ENCODE measurements around the gene ANO7. TPM values are rescaled to one million over a fixed set of nuclear protein-coding genes. Genes with fewer than 3 reads are reported as not detected.

Gene ANO7
- total and polyA plus RNA-seq, 2 of the 8 experiments (the other 6 are each of a cell fraction or from before 2014, with no cell fraction given), result 3.2 to 6.9 TPM

- H2BK120ac ChIP-seq (replicated peaks; ENCODE audit: low read depth, low read length), result no peak overlapping the region
- H4K8ac ChIP-seq (ENCODE audit: extremely low read depth, insufficient read depth, low read length), result no peak overlapping the region; the same call in 1 of the 2 replicates
- CTCF ChIA-PET (ENCODE audit: partially characterized antibody), result no interaction called here
- H2BK20ac ChIP-seq (ENCODE audit: low read length), result no peak overlapping the region
- no peak overlapping the region for H3K14ac ChIP-seq (ENCODE audit: insufficient read length)
- H3K79me1 ChIP-seq (ENCODE audit: low read depth, low read length), result no peaks in the 10 kb centered on the region
- no peaks in the 10 kb centered on the region for H3K79me2 ChIP-seq (ENCODE audit: control insufficient read depth in 1 of 2, insufficient read depth in 2 of 2, low read length in 2 of 2)
- H2BK5ac ChIP-seq (ENCODE audit: low read depth, low read length), result no peak overlapping the region
- FAIRE-seq (no peak), DNase-seq (ENCODE audit: low read depth in 1 of 2, low spot score in 2 of 2) (no peak)
- H3K23me2 ChIP-seq (ENCODE audit: low read depth, low read length), result no peaks in the 10 kb centered on the region
- no peak overlapping the region for H2AK5ac ChIP-seq (ENCODE audit: low read depth, low read length)
- no peak overlapping the region for H3K18ac ChIP-seq (ENCODE audit: extremely low read depth, low read length)
- no peak overlapping the region for H4K5ac ChIP-seq (ENCODE audit: insufficient read length, low read depth, low read length)
- no peak overlapping the region for H3K56ac ChIP-seq (replicated peaks; ENCODE audit: insufficient read length, low read depth, low read length)
- no peak overlapping the region for H2BK15ac ChIP-seq (ENCODE audit: low read length)
- peaks cover 0 to 10% (median 4%) of the 10 kb centered on the region in 4 experiments; a peak in 6 of 7 replicates for H3K4me1 ChIP-seq (replicated peaks in 1 of 4; ENCODE audit: control insufficient read depth in 3 of 4, insufficient read depth in 4 of 4, low read length in 3 of 4)
- H2BK12ac ChIP-seq (ENCODE audit: low read depth, low read length), result no peak overlapping the region
- no peaks in the 10 kb centered on the region for H3K27me3 ChIP-seq (replicated peaks in 1 of 4; ENCODE audit: control insufficient read depth in 3 of 4, extremely low read depth in 1 of 4, insufficient read depth in 3 of 4, low read length in 3 of 4)
- H2AFZ ChIP-seq (ENCODE audit: low read length), result no peak overlapping the region
- no peak overlapping the region for H3K4ac ChIP-seq (replicated peaks; ENCODE audit: insufficient read length, low read depth, low read length)
- no peak overlapping the region for H3K9ac ChIP-seq (replicated peaks in 1 of 4; ENCODE audit: extremely low read depth in 1 of 4, low read depth in 3 of 4, low read length in 3 of 4)
- H4K20me1 ChIP-seq (replicated peaks in 1 of 2; ENCODE audit: control insufficient read depth in 1 of 2, insufficient read depth in 2 of 2, low read length in 2 of 2), result no peaks in the 10 kb centered on the region
- no peak overlapping the region for H4K91ac ChIP-seq (replicated peaks; ENCODE audit: insufficient read length, low read length)
- no peak overlapping the region for H3K4me3 ChIP-seq (ENCODE audit: extremely low read depth in 1 of 4, insufficient read depth in 2 of 4, low read depth in 3 of 4, low read length in 4 of 4)
- no peak overlapping the region for H3K27ac ChIP-seq (ENCODE audit: low read depth, low read length)
- H3K23ac ChIP-seq (ENCODE audit: insufficient read length), result no peak overlapping the region
- H3K36me3 ChIP-seq (ENCODE audit: control insufficient read depth in 2 of 4, insufficient read depth in 4 of 4, low read length in 3 of 4), result no peaks in the 10 kb centered on the region
- no peak overlapping the region for H3K4me2 ChIP-seq (ENCODE audit: insufficient read depth in 1 of 2, low read depth in 2 of 2, low read length in 2 of 2)
- WGBS, 2 experiments (ENCODE audit: extremely low coverage in 1 of 2, insufficient coverage in 1 of 2, insufficient read length in 1 of 2, insufficient replicate concordance in 2 of 2, low coverage in 1 of 2, low lambda C conversion rate in 2 of 2, missing lambda C conversion rate in 1 of 2), result 75% methylated on average over 2 of the region's 2 CpGs; no CpG with 5 or more reads in 1 of the 2 experiments
- POLR2A ChIA-PET (ENCODE audit: partially characterized antibody), result no interaction called here
- TF ChIP-seq RAD21 (IDR thresholded peaks at IDR 0.05 in 1 of 2, conservative IDR thresholded peaks at IDR 0.05 in 1 of 2; ENCODE audit: low read depth in 2 of 2, low read length in 2 of 2) (peak; percentile 3 to 18; a peak in 2 of 4 replicates), POLR2AphosphoS5 (IDR thresholded peaks at IDR 0.05; ENCODE audit: low read depth, low read length) (no peak), CTCF (IDR thresholded peaks at IDR 0.05; ENCODE audit: control extremely low read depth in 1 of 3, insufficient read depth in 1 of 3, low read depth in 1 of 3, low read length in 3 of 3) (peak in 1 of 3 experiments; percentile 3; a peak in 1 of 4 replicates), SP1 (IDR thresholded peaks at IDR 0.05; ENCODE audit: low read depth, low read length) (no peak), CHD2 (IDR thresholded peaks at IDR 0.05; ENCODE audit: low read length) (no peak), RBBP5 (IDR thresholded peaks at IDR 0.05; ENCODE audit: borderline replicate concordance, low read depth, low read length) (no peak)
- no peaks in the 10 kb centered on the region for H3K9me3 ChIP-seq (ENCODE audit: insufficient read depth in 2 of 2, low read depth in 1 of 2, low read length in 1 of 2)
Observed at GRCh38 chr2:241211276-241211675, 22.8 kb downstream of the ANO7 start.
